Testis (tissue), 2 donors: Measurements from ENCODE around the gene NLGN1.

Source experiments
- POLR2A ChIP-seq: fragments of 450-650 bp; IDR thresholded peaks from one replicate; pipeline ENCODE4 v1.6.1; 2017; ENCODE audit warnings: antibody characterized with exemption, mild to moderate bottlenecking, moderate library complexity
- TF ChIP-seq, protein P1 (sequence below), 3 experiments: fragments of 450-650 bp in 2 of 3; fragments of 200-600 bp in 1 of 3; sonication (generic) in 1 of 3; IDR thresholded peaks; one replicate each; pipeline ENCODE4 v1.5.1; 2016 to 2019; ENCODE audit warnings: antibody characterized with exemption in 3 of 3, mild to moderate bottlenecking in 2 of 3, moderate library complexity in 1 of 3

DNA sequence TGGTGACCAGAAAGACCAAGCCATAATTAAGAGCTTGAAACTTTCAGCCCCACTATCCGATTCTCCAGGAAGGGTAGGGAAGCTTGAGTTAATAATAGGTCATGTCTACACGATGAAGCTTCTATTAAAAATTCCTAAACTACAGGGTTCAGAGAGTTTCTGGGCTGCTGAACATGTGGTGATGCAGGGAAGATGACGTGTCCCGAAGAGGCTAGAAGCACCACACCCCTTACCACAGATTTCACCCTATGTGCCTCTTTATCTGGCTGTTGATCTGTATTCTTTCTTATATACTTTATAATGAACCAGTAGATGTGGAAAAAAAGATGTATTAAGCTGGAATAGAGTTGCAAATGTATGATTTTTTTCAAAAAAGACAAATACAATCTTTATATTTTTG, 473.4 kb downstream of the NLGN1 start:
- TF ChIP-seq, protein P1, sequence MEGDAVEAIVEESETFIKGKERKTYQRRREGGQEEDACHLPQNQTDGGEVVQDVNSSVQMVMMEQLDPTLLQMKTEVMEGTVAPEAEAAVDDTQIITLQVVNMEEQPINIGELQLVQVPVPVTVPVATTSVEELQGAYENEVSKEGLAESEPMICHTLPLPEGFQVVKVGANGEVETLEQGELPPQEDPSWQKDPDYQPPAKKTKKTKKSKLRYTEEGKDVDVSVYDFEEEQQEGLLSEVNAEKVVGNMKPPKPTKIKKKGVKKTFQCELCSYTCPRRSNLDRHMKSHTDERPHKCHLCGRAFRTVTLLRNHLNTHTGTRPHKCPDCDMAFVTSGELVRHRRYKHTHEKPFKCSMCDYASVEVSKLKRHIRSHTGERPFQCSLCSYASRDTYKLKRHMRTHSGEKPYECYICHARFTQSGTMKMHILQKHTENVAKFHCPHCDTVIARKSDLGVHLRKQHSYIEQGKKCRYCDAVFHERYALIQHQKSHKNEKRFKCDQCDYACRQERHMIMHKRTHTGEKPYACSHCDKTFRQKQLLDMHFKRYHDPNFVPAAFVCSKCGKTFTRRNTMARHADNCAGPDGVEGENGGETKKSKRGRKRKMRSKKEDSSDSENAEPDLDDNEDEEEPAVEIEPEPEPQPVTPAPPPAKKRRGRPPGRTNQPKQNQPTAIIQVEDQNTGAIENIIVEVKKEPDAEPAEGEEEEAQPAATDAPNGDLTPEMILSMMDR (IDR thresholded peaks at IDR 0.05) = no peak
- TF ChIP-seq POLR2A = no peak
